Neural progenitor cell (in vitro differentiated cells): ENCODE measurements around the gene SSBP2. TPM values are rescaled to one million over a fixed set of nuclear protein-coding genes. Genes with fewer than 3 reads are reported as not detected.

Experiments used
- DNase-seq: peaks from one replicate; pipeline ENCODE4 v3.0.0-alpha.2; 2016; ENCODE audit warnings: low spot score
- H2AFZ ChIP-seq: fragments of 200-600 bp; sonication (generic); replicated peaks from 2 replicates; pipeline ENCODE4 v1.6.1; 2016; ENCODE audit warnings: antibody characterized with exemption
- H3F3A ChIP-seq: fragments of 200-600 bp; sonication (generic); 2 replicates; pipeline ENCODE4 v1.6.1; 2016; ENCODE audit warnings: antibody characterized with exemption, low read depth
- H3K27ac ChIP-seq: fragments of 200-600 bp; sonication (generic); 2 replicates; pipeline ENCODE4 v1.5.1; 2016; ENCODE audit warnings: mild to moderate bottlenecking
- H3K27me3 ChIP-seq: fragments of 200-600 bp; sonication (generic); 2 replicates; pipeline ENCODE4 v1.6.1; 2016; ENCODE audit warnings: mild to moderate bottlenecking, moderate library complexity
- H3K36me3 ChIP-seq: fragments of 200-600 bp; sonication (generic); 2 replicates; pipeline ENCODE4 v1.5.1; 2016
- H3K4me1 ChIP-seq: fragments of 200-600 bp; sonication (generic); 2 replicates; pipeline ENCODE4 v1.6.1; 2016; ENCODE audit warnings: mixed run types
- H3K4me2 ChIP-seq: fragments of 200-600 bp; sonication (generic); 2 replicates; pipeline ENCODE4 v1.6.1; 2016
- H3K4me3 ChIP-seq: fragments of 200-600 bp; sonication (generic); 2 replicates; pipeline ENCODE4 v1.5.1; 2016
- H3K79me2 ChIP-seq: fragments of 200-600 bp; sonication (generic); 2 replicates; pipeline ENCODE4 v1.6.1; 2016; ENCODE audit warnings: low read depth
- H3K9ac ChIP-seq: fragments of 200-600 bp; sonication (generic); 2 replicates; pipeline ENCODE4 v1.6.1; 2016
- H3K9me3 ChIP-seq: fragments of 200-600 bp; sonication (generic); 2 replicates; pipeline ENCODE4 v1.5.1; 2016; ENCODE audit warnings: low read depth
- H4K20me1 ChIP-seq: fragments of 200-600 bp; sonication (generic); 2 replicates; pipeline ENCODE4 v1.6.1; 2016; ENCODE audit warnings: low read depth
- H3K27ac Mint-ChIP-seq: 3 replicates; pipeline ENCODE4 v1.8.0; 2021; ENCODE audit warnings: mixed read lengths
- H3K27me3 Mint-ChIP-seq: 2 replicates; pipeline ENCODE4 v1.8.0; 2022; ENCODE audit warnings: low read depth, mild to moderate bottlenecking, inconsistent platforms, moderate library complexity, mixed read lengths; ENCODE audit not compliant: insufficient read depth
- H3K36me3 Mint-ChIP-seq: 3 replicates; pipeline ENCODE4 v1.8.0; 2021; ENCODE audit warnings: mixed read lengths
- H3K4me1 Mint-ChIP-seq: 3 replicates; pipeline ENCODE4 v1.8.0; 2021; ENCODE audit warnings: mixed read lengths
- H3K4me3 Mint-ChIP-seq: 3 replicates; pipeline ENCODE4 v1.8.0; 2021; ENCODE audit warnings: mild to moderate bottlenecking, moderate library complexity, mixed read lengths
- H3K9me3 Mint-ChIP-seq: 3 replicates; pipeline ENCODE4 v1.8.0; 2020; ENCODE audit warnings: mixed read lengths
- EZH2 ChIP-seq: fragments of 200-600 bp; sonication (generic); IDR thresholded peaks from 2 replicates; pipeline ENCODE4 v1.6.1; 2017; ENCODE audit warnings: antibody characterized with exemption, mild to moderate bottlenecking, moderate library complexity
- EZH2phosphoT487 ChIP-seq: fragments of 200-600 bp; sonication (generic); IDR thresholded peaks from 2 replicates; pipeline ENCODE4 v1.6.1; 2017; ENCODE audit warnings: antibody characterized with exemption
- total RNA-seq: library from RNA; depleted of rRNA; stranded (reverse); fragments of >200 nt; gene quantifications from 2 replicates; pipeline ENCODE4 v1.2.3, GENCODE V29; 2015; ENCODE audit warnings: low replicate concordance
- TF ChIP-seq, protein P1 (sequence below): fragments of 200-600 bp; sonication (generic); IDR thresholded peaks from 2 replicates; pipeline ENCODE4 v1.5.1; 2017; ENCODE audit warnings: antibody characterized with exemption, mild to moderate bottlenecking

The SSBP2 gene
- total RNA-seq, 1 donor from 2014 or later, result 175 TPM

DNA sequence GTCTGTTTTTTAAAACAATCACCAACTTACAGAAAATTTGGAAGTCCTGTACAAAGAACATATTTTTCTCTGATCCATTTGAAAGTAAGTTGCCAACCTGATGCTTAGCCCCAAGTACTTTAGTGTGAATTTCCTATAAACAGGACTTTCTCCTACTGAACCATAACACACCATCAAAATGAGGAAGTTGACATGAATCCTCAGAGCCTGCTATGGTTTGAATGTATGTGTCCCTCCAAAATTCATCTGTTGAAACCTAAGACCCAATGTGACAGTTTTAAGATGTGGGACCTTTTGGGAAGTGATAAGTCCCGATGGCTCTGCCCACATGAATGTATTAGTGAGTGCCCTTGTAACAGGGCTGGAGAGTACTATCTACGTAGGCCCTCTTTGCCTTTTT, 350.5 kb downstream of the SSBP2 start:
- Histone ChIP-seq H2AFZ (no peak overlapping the region), H3K9me3 (no peaks in the 10 kb centered on the region), H4K20me1 (no peaks in the 10 kb centered on the region), H3F3A (no peaks in the 10 kb centered on the region), H3K9ac (no peak overlapping the region), H3K36me3 (no peaks in the 10 kb centered on the region), H3K79me2 (no peaks in the 10 kb centered on the region), H3K27ac (no peak overlapping the region), H3K4me2 (no peak overlapping the region), H3K4me3 (no peak overlapping the region), H3K27me3 (peaks cover 7% of the 10 kb centered on the region), H3K4me1 (no peaks in the 10 kb centered on the region)
- Mint-ChIP-seq H3K36me3 (no peaks in the 10 kb centered on the region), H3K27ac (no peak overlapping the region), H3K27me3 (peaks cover 7% of the 10 kb centered on the region), H3K4me3 (no peak overlapping the region), H3K9me3 (no peaks in the 10 kb centered on the region), H3K4me1 (peaks cover 10% of the 10 kb centered on the region)
- TF ChIP-seq EZH2phosphoT487 (no peak), EZH2 (no peak)
- TF ChIP-seq, protein P1, sequence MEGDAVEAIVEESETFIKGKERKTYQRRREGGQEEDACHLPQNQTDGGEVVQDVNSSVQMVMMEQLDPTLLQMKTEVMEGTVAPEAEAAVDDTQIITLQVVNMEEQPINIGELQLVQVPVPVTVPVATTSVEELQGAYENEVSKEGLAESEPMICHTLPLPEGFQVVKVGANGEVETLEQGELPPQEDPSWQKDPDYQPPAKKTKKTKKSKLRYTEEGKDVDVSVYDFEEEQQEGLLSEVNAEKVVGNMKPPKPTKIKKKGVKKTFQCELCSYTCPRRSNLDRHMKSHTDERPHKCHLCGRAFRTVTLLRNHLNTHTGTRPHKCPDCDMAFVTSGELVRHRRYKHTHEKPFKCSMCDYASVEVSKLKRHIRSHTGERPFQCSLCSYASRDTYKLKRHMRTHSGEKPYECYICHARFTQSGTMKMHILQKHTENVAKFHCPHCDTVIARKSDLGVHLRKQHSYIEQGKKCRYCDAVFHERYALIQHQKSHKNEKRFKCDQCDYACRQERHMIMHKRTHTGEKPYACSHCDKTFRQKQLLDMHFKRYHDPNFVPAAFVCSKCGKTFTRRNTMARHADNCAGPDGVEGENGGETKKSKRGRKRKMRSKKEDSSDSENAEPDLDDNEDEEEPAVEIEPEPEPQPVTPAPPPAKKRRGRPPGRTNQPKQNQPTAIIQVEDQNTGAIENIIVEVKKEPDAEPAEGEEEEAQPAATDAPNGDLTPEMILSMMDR, result no peak
- DNase-seq, result no peak

DNA sequence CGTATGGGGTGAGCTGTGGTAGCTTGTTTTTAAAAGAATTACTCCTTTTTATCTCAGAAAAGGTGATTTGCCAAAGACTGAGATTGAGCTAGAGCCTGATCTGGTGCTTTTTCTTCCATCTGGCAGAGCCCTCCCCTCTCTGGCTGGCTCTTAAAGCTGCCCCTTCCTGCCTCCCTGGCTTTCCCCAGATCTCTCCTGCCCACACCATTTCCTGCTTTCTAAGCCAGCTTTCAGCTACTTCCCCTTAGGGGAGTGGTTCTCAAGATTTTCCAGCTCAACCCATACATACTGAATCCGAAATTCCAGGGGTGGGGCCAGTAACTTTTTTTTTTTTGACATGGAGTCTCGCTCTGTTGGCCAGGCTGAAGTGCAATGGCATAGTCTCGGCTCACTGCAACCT, 352.2 kb downstream of the SSBP2 start:
- Histone ChIP-seq H3K4me3 (no peak overlapping the region), H3K9me3 (no peaks in the 10 kb centered on the region), H3K4me1 (no peaks in the 10 kb centered on the region), H2AFZ (no peak overlapping the region), H4K20me1 (no peaks in the 10 kb centered on the region), H3F3A (peaks cover 16% of the 10 kb centered on the region), H3K4me2 (no peak overlapping the region), H3K79me2 (no peaks in the 10 kb centered on the region), H3K27me3 (peaks cover 23% of the 10 kb centered on the region), H3K9ac (no peak overlapping the region), H3K36me3 (no peaks in the 10 kb centered on the region), H3K27ac (no peak overlapping the region)
- Mint-ChIP-seq H3K27me3 (peaks cover 12% of the 10 kb centered on the region), H3K36me3 (no peaks in the 10 kb centered on the region), H3K4me1 (peaks cover 14% of the 10 kb centered on the region), H3K9me3 (no peaks in the 10 kb centered on the region), H3K27ac (no peak overlapping the region), H3K4me3 (no peak overlapping the region)
- no peak for DNase-seq
- TF ChIP-seq EZH2, result no peak
- TF ChIP-seq, protein P1, result no peak
- TF ChIP-seq EZH2phosphoT487, result no peak

DNA sequence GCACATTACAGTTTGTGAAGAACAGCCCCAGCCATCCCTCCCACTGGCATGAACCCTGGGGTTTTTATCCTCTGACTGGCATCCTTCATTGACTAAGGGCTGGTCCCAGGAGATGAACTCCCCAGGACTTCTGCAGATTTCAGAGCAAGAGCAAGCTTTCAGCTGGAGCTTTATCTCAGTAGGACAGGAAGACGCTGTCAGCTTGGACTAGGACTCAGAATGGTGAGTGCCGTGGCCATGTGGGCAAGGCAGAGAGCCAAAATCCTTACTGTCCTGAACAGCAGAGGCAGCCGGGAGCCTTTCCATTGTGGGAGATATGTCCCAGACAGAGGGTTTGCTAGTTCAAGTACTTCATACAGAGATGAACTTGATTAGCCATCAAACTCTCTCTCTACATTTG, 353.7 kb downstream of the SSBP2 start:
- Mint-ChIP-seq H3K9me3 (no peaks in the 10 kb centered on the region), H3K36me3 (no peaks in the 10 kb centered on the region), H3K4me3 (no peak overlapping the region), H3K27ac (no peak overlapping the region), H3K4me1 (peaks cover 15% of the 10 kb centered on the region), H3K27me3 (peaks cover 20% of the 10 kb centered on the region)
- Histone ChIP-seq H3K27me3 (peaks cover 35% of the 10 kb centered on the region), H3K27ac (no peak overlapping the region), H2AFZ (no peak overlapping the region), H3K4me1 (peaks cover 6% of the 10 kb centered on the region), H3K9me3 (no peaks in the 10 kb centered on the region), H3K4me2 (no peak overlapping the region), H3K79me2 (no peaks in the 10 kb centered on the region), H3K9ac (no peak overlapping the region), H4K20me1 (no peaks in the 10 kb centered on the region), H3K4me3 (no peak overlapping the region), H3K36me3 (no peaks in the 10 kb centered on the region), H3F3A (peaks cover 29% of the 10 kb centered on the region)
- no peak for DNase-seq
- TF ChIP-seq EZH2 (no peak), EZH2phosphoT487 (no peak)
- TF ChIP-seq, protein P1, result no peak

DNA sequence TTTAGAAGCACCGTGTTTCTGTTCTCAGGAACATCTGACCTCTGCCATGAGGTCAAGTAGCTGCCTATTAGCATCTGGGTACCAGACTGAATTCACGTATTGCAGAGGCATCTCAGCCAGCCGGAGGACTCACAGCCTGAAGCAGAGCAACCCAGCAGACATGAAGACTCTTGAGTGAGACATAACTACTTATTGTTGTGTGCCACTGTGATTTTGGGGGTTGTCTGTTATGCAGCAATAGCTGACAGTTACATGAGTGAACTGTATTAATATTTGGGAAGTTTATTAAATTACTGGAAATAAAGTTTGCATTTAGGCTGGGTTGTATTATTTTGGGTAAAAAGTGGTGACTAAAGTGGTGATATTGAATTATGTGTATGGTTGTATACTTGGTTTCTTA, 355.6 kb downstream of the SSBP2 start:
- no peak overlapping the region for H3K4me2 ChIP-seq
- Mint-ChIP-seq H3K4me3 (no peak overlapping the region), H3K4me1 (peaks cover 11% of the 10 kb centered on the region), H3K9me3 (no peaks in the 10 kb centered on the region), H3K27me3 (peaks cover 20% of the 10 kb centered on the region), H3K36me3 (no peaks in the 10 kb centered on the region), H3K27ac (no peak overlapping the region)
- no peak for DNase-seq
- peaks cover 35% of the 10 kb centered on the region for H3K27me3 ChIP-seq
- peaks cover 6% of the 10 kb centered on the region for H3K4me1 ChIP-seq
- no peak overlapping the region for H3K27ac ChIP-seq
- TF ChIP-seq, protein P1, result no peak
- TF ChIP-seq EZH2phosphoT487, result no peak
- H3K9ac ChIP-seq, result no peak overlapping the region
- no peak overlapping the region for H2AFZ ChIP-seq
- no peaks in the 10 kb centered on the region for H3K9me3 ChIP-seq
- H3F3A ChIP-seq, result peaks cover 29% of the 10 kb centered on the region
- no peak overlapping the region for H3K4me3 ChIP-seq
- no peaks in the 10 kb centered on the region for H3K36me3 ChIP-seq
- H3K79me2 ChIP-seq, result no peaks in the 10 kb centered on the region
- H4K20me1 ChIP-seq, result no peaks in the 10 kb centered on the region
